D721Med (cell line): Measurements from ENCODE around the gene BIN2.
"Not testable (repeated sequence)": the region's sequence is repeated elsewhere in the genome, so short reads cannot be mapped to it uniquely, and the experiment has no call there.

Experiments used
- DNase-seq: peaks from one replicate; pipeline ENCODE4 v3.0.0; 2011; ENCODE audit warnings: low spot score; ENCODE audit not compliant: insufficient read length
- FAIRE-seq: peaks from 2 replicates; lab custom pipeline; 2011; peaks lifted over from hg19 to GRCh38; lab: Jason Lieb, UNC
- CTCF ChIP-seq: IDR thresholded peaks from 2 replicates; pipeline ENCODE4 v1.5.1; 2012; ENCODE audit warnings: mild to moderate bottlenecking, control low read depth; ENCODE audit not compliant: insufficient read depth; ENCODE audit errors: missing control alignments

BIN2 gene

DNA sequence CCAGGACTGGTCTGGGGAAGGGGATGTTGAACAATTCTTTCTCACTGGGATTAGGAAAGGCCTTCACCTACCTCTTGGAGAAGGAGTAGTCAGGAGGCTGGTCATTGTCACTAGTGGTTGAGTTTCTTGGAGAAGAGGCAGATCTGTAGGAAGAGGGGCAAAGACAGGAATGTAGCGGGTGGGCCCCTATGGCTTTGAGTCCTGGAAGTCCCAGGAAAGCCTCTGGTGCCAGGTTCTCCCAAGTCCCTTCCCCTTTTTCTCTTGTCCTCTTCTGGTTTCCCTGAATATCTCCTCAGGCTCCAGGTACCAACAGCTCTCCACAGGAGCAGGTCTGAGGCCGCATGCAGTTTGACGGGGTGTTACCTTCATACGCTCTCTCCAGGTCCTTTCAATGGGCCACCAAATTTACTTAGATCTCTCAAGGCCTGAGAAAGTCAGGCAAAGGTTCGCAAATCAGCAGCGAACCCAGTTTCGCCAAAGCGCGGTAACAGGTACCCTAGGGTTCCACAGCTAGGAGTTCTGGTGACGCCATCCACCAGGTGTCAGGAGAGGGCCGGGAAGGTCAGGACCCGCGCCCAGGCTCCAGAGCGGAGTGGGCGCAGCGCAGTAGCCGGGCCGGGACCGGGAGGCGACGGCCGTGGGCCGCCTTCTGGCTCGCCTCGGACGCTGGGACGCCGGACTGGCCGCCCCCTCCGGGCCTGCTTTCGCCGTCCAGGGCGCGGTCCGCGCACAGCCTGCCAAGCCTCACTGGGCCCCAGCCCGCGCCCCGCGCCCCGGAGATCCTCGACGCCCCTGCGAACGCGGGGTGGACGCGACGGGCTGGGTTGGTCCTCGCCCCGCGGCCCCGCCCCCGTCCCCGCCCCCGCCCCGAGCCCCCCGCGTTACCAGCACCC, 54.6 kb downstream of the BIN2 start:
- peak; percentile 10 for TF ChIP-seq CTCF
- DNase-seq (peak; percentile 31), FAIRE-seq (no peak)

- DNase-seq: no peak
- no peak for TF ChIP-seq CTCF
- FAIRE-seq: no peak
Observed at GRCh38 chr12:51265024-51265423, 59.0 kb downstream of the BIN2 start.

DNA sequence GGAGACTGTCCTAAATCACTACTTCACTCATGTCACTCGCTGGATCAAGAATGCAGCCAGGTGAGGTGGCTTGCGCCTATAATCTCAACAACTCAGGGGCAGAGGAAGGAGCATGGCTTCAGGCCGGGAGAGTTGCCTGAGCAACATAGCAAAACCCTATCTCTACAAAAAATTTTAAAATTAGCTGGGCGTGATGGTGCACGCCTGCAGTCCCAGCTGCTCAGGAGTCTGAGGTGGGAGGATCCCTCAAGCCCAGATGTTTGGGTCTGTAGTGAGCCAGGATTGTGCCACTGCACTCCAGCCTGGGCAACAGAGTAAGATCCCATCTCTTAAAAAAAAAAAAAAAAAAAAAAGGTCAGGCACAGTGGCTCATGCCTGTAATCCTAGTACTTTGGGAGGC, 59.7 kb downstream of the BIN2 start:
- DNase-seq: no peak
- no peak for FAIRE-seq
- TF ChIP-seq CTCF: no peak

DNA sequence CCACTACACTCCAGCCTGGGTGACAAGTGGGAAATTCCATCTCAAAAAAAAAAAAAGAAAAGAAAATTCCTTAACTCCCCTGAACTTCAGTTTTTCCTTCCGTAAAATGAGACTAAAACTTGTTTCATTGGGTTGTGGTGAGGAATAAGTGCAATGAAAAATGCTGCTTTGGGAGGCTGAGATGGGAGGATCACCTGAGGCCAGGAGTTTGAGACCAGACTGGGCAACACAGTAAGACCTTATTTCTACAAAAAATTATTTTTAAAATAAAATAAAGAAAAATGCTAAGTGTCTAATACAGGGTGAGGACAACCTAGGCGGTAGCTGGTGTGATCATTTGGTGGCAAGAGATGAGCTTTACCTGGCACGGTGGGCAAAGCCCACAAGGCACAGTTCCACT, 60.6 kb downstream of the BIN2 start:
- DNase-seq (no peak), FAIRE-seq (no peak)
- no peak for TF ChIP-seq CTCF

- peak; percentile 46 for TF ChIP-seq CTCF
- DNase-seq: no peak
Observed at GRCh38 chr12:51262758-51263177, 61.2 kb downstream of the BIN2 start.

DNA sequence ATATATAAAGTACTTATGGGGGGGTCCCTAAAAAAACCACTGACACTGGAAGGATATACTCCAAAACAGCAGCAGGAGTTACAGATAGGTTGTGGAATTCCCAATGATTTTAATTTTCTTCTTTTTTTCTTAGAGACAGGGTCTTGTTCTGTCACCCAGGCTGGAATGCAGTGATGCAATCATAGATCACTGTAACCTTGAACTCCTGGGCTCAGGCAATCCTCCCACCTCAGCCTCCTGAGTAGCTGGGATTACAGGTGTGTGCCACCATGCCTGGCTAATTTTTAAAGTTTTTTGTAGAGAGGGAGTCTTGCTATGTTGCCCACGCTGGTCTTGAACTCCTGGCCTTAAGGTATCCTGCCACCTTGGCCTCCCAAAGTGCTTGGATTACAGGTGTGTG, 64.4 kb downstream of the BIN2 start:
- not testable (repeated sequence) for FAIRE-seq

More at GRCh38 chr12:51262758-51263177, 61.2 kb downstream of the BIN2 start:
- FAIRE-seq: no peak

DNA sequence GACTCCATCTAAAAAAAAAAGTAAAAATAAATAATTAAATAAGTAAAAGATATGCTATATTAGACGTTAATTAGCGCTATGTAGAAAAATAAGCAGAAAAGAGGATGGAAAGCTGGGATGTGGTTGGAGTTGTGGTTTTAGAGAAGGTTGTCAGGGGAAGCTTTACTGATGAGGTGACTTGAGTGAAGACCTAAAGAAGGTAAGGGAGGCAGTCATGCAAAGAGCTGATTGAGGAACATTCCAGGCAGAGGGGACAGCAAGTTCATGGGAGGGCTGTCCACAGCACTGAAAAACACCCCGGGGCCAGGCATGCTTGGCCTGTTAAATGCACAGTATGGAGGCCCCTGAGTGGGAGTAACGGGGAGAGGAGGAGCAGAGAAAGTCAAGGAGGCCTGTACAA, 69.4 kb downstream of the BIN2 start:
- no peak for TF ChIP-seq CTCF
- FAIRE-seq (no peak), DNase-seq (no peak)

More for the DNA sequence above, 64.4 kb downstream of the BIN2 start:
- DNase-seq: not testable (repeated sequence)
